Hepatocyte (in vitro differentiated cells): ENCODE results near the gene CALB2. TPM values are rescaled to one million over a fixed set of nuclear protein-coding genes. Genes with fewer than 3 reads are reported as not detected.

Experiments
- DNase-seq: peaks from one replicate; pipeline ENCODE4 v3.0.0-alpha.2; 2016; ENCODE audit warnings: low spot score
- H2AFZ ChIP-seq: fragments of 200-600 bp; sonication (generic); 2 replicates; pipeline ENCODE4 v1.6.0; 2016; ENCODE audit warnings: antibody characterized with exemption, mild to moderate bottlenecking
- H3K27ac ChIP-seq: fragments of 200-600 bp; sonication (generic); 2 replicates; pipeline ENCODE4 v1.5.1; 2016; ENCODE audit warnings: mild to moderate bottlenecking
- H3K27me3 ChIP-seq: fragments of 200-600 bp; sonication (generic); 2 replicates; pipeline ENCODE4 v1.6.1; 2016
- H3K36me3 ChIP-seq: fragments of 200-600 bp; sonication (generic); replicated peaks from 2 replicates; pipeline ENCODE4 v1.5.1; 2016; ENCODE audit warnings: low read depth; ENCODE audit not compliant: insufficient read depth
- H3K4me1 ChIP-seq: fragments of 200-600 bp; sonication (generic); 2 replicates; pipeline ENCODE4 v1.5.1; 2016; ENCODE audit warnings: mild to moderate bottlenecking, moderate library complexity; ENCODE audit not compliant: insufficient read depth
- H3K4me2 ChIP-seq: fragments of 200-600 bp; sonication (generic); 2 replicates; pipeline ENCODE4 v1.6.0; 2016
- H3K4me3 ChIP-seq: fragments of 200-600 bp; sonication (generic); 2 replicates; pipeline ENCODE4 v1.5.1; 2016; ENCODE audit warnings: mild to moderate bottlenecking
- H3K79me2 ChIP-seq: fragments of 200-600 bp; sonication (generic); 2 replicates; pipeline ENCODE4 v1.6.0; 2017; ENCODE audit warnings: mild to moderate bottlenecking
- H3K9me2 ChIP-seq: fragments of 200-600 bp; sonication (generic); replicated peaks from 2 replicates; pipeline ENCODE4 v1.6.0; 2017; ENCODE audit warnings: mild to moderate bottlenecking; ENCODE audit not compliant: insufficient read depth
- H3K9me3 ChIP-seq: fragments of 200-600 bp; sonication (generic); 2 replicates; pipeline ENCODE4 v1.5.1; 2016; ENCODE audit warnings: low read depth, mild to moderate bottlenecking
- H4K20me1 ChIP-seq: fragments of 200-600 bp; sonication (generic); 2 replicates; pipeline ENCODE4 v1.6.0; 2016; ENCODE audit warnings: mild to moderate bottlenecking; ENCODE audit not compliant: insufficient read depth, poor library complexity, severe bottlenecking
- EZH2 ChIP-seq: fragments of 200-600 bp; sonication (generic); IDR thresholded peaks from 2 replicates; pipeline ENCODE4 v1.6.1; 2016; ENCODE audit warnings: antibody characterized with exemption, mild to moderate bottlenecking, borderline replicate concordance
- EZH2phosphoT487 ChIP-seq: fragments of 200-600 bp; sonication (generic); IDR thresholded peaks from one replicate; pipeline ENCODE4 v1.6.1; 2018; ENCODE audit warnings: antibody characterized with exemption, mild to moderate bottlenecking, low read depth, moderate library complexity; ENCODE audit not compliant: unreplicated experiment, severe bottlenecking
- WGBS: methylation state at CpG from one replicate; pipeline ENCODE4 v1.1.6; 2016; ENCODE audit warnings: low lambda C conversion rate; ENCODE audit errors: missing lambda C conversion rate; 5-methylcytosine and 5-hydroxymethylcytosine counted together
- polyA plus RNA-seq: library from polyadenylated mRNA; unstranded; fragments of >200 nt; fragmentation: Nextera tagmentation; extraction: Ambion mirVana; gene quantifications from 2 replicates; pipeline ENCODE4 v1.2.1, GENCODE V29; 2016
- total RNA-seq: library from RNA; depleted of rRNA; stranded (reverse); fragments of >200 nt; gene quantifications from 2 replicates; pipeline ENCODE4 v1.2.3, GENCODE V29; 2014
- TF ChIP-seq, protein P1 (sequence below): fragments of 200-600 bp; sonication (generic); IDR thresholded peaks from 2 replicates; pipeline ENCODE4 v1.5.1; 2016; ENCODE audit warnings: antibody characterized with exemption, mild to moderate bottlenecking; ENCODE audit not compliant: poor library complexity

CALB2 gene
- total and polyA plus RNA-seq, 2 experiments from 2014 or later = 2.3 to 6.5 TPM

GRCh38 chr16:71319999-71320398 is 38.5 kb upstream of the CALB2 start:
- WGBS = 91% methylated on average over 4 of the region's 4 CpGs
- no peak for DNase-seq
- Histone ChIP-seq H3K4me3 (no peak overlapping the region), H3K36me3 (no peaks in the 10 kb centered on the region), H3K9me2 (no peaks in the 10 kb centered on the region), H3K27ac (no peak overlapping the region), H4K20me1 (no peaks in the 10 kb centered on the region), H3K4me2 (no peak overlapping the region), H2AFZ (no peak overlapping the region), H3K4me1 (no peaks in the 10 kb centered on the region), H3K79me2 (no peaks in the 10 kb centered on the region), H3K9me3 (no peaks in the 10 kb centered on the region), H3K27me3 (peaks cover 10% of the 10 kb centered on the region)
- TF ChIP-seq, protein P1, sequence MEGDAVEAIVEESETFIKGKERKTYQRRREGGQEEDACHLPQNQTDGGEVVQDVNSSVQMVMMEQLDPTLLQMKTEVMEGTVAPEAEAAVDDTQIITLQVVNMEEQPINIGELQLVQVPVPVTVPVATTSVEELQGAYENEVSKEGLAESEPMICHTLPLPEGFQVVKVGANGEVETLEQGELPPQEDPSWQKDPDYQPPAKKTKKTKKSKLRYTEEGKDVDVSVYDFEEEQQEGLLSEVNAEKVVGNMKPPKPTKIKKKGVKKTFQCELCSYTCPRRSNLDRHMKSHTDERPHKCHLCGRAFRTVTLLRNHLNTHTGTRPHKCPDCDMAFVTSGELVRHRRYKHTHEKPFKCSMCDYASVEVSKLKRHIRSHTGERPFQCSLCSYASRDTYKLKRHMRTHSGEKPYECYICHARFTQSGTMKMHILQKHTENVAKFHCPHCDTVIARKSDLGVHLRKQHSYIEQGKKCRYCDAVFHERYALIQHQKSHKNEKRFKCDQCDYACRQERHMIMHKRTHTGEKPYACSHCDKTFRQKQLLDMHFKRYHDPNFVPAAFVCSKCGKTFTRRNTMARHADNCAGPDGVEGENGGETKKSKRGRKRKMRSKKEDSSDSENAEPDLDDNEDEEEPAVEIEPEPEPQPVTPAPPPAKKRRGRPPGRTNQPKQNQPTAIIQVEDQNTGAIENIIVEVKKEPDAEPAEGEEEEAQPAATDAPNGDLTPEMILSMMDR = no peak
- TF ChIP-seq EZH2 = no peak
- TF ChIP-seq EZH2phosphoT487 = no peak

DNA sequence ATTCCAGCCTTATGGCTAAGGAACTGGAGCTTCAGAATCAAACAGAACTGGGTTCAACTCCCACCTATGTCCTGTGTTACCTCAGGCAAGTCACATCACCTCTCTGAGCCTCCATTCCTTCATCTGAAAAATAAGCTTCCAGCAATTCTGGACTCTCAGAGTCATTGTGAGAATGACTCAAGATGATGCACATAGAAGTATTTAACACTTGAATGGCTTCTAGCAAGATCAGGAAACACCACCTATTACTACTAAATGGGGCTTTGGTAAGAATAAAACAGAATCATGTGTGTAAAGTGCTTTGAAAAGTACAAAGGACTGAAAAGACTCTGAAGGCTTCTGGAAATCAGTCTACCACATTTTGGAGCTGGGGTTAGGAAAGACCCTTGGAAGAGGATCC is 30.8 kb upstream of the CALB2 start:
- Histone ChIP-seq H3K79me2 (no peaks in the 10 kb centered on the region), H3K9me2 (no peaks in the 10 kb centered on the region), H3K4me2 (no peak overlapping the region), H3K4me3 (no peak overlapping the region), H2AFZ (no peak overlapping the region), H3K36me3 (no peaks in the 10 kb centered on the region), H3K27ac (no peak overlapping the region), H3K27me3 (no peaks in the 10 kb centered on the region), H3K4me1 (no peaks in the 10 kb centered on the region), H3K9me3 (no peaks in the 10 kb centered on the region), H4K20me1 (no peaks in the 10 kb centered on the region)
- DNase-seq = no peak
- TF ChIP-seq, protein P1 = no peak
- TF ChIP-seq EZH2phosphoT487 (no peak), EZH2 (no peak)

DNA sequence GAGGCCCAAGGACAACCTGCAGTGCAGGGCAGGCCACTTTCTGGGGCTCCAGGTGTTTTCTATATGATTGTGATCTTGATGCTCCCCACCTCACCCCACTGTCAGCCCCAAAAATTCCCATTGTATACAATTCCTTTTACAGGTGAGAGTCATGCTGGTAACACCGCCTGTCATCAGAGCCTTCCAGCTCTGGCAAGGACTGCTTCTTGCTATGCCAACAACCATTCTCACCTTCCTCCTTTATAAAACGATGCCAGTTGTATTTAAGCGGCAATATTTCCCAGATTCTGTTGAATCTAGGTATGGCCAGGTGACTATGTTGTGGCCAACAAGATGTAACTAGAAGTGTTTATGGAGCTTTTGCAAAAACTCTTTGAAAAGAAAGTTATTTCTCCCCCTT is 30.4 kb upstream of the CALB2 start:
- Histone ChIP-seq H3K4me3 (no peak overlapping the region), H3K36me3 (no peaks in the 10 kb centered on the region), H3K9me2 (no peaks in the 10 kb centered on the region), H3K9me3 (no peaks in the 10 kb centered on the region), H3K4me2 (no peak overlapping the region), H3K27me3 (no peaks in the 10 kb centered on the region), H3K4me1 (no peaks in the 10 kb centered on the region), H3K79me2 (no peaks in the 10 kb centered on the region), H3K27ac (no peak overlapping the region), H4K20me1 (no peaks in the 10 kb centered on the region), H2AFZ (no peak overlapping the region)
- no peak for TF ChIP-seq EZH2
- no peak for TF ChIP-seq EZH2phosphoT487
- no peak for DNase-seq
- WGBS = 83% methylated on average over 3 of the region's 3 CpGs

GRCh38 chr16:71337631-71338030 is 20.9 kb upstream of the CALB2 start:
- 80% methylated on average over 1 of the region's 1 CpG for WGBS
- H3K36me3 ChIP-seq = no peaks in the 10 kb centered on the region
- no peak overlapping the region for H3K4me3 ChIP-seq
- H3K27ac ChIP-seq = no peak overlapping the region
- no peaks in the 10 kb centered on the region for H3K79me2 ChIP-seq
- H4K20me1 ChIP-seq = no peaks in the 10 kb centered on the region
- H3K4me2 ChIP-seq = no peak overlapping the region
- H3K27me3 ChIP-seq = no peaks in the 10 kb centered on the region
- H3K9me2 ChIP-seq = no peaks in the 10 kb centered on the region
- no peak for DNase-seq
- no peaks in the 10 kb centered on the region for H3K9me3 ChIP-seq
- TF ChIP-seq EZH2 = no peak
- TF ChIP-seq, protein P1 = no peak
- TF ChIP-seq EZH2phosphoT487 = no peak
- no peak overlapping the region for H2AFZ ChIP-seq
- no peaks in the 10 kb centered on the region for H3K4me1 ChIP-seq
